GM19351 (cell line): ENCODE data around the gene RIT2.

Experiments used
- ATAC-seq: cut with Tn5 transposase; IDR thresholded peaks from one replicate; pipeline ENCODE4 v1.9.1; 2021; ENCODE audit warnings: mild to moderate bottlenecking, moderate library complexity; ENCODE audit not compliant: unreplicated experiment

RIT2 gene

GRCh38 chr18:43115076-43115921 lies at the start of gene RIT2:
Gene RIT2, minus strand, starts transcription at chr18:43115685.
- ATAC-seq, result no peak

DNA sequence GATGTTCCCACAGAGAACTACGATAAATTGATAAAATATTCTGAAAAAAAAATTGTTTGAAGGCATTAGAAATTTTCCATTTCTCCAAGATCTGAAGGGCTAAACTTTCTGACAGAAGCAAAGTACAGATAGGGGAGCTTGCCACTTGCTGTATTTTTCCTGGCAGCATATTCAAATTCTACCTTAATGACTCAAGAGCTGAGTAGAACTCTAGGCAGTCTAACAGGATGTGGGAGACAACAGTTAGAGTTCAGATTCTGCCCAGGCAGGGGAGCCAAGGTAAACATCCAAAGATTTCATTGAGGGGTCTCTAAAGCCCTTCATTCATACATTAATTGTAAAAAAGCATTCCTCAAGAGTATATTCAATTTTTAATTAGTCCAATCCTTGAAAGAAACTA lies 46.0 kb upstream of the RIT2 start:
- ATAC-seq, result no peak

GRCh38 chr18:43160509-43160908 lies 45.0 kb upstream of the RIT2 start:
- no peak for ATAC-seq

- no peak for ATAC-seq
Measured at GRCh38 chr18:43159926-43160325, 44.4 kb upstream of the RIT2 start.

DNA sequence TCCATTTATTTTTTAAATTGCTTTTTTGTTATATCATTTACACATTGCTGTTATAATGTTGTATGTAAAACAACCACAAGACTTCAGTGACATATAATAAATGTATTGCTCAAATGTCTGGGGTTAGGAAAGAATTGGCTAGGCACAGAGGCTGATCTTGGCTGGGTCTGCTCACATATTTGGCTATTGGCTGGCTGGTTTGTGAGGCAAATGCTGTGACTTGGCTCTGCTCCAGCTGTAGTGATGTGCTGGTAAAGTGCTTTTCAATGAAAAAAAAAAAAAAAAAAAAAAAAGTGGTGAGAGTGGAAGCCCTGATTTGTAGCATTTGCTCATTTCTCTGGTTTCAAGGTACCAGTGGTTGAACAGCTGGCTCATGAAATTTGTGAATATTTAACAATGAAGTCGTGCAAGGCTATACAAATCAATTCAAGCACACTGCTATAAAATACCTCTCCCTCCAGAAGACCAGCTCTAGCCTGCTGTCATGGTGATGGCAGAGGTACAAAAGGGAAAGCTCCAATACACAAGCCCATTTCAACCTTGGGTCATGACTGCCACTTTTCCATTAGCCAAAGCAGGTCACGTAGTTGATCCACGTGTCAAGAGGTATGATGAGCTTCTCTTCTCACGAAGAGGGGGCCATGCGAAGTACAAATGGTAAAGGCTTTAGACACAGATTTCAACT lies 43.7 kb upstream of the RIT2 start:
- ATAC-seq, result no peak

- ATAC-seq, result no peak
Measured at GRCh38 chr18:43158381-43158780, 42.9 kb upstream of the RIT2 start.

- no peak for ATAC-seq
Measured at GRCh38 chr18:43155842-43156241, 40.4 kb upstream of the RIT2 start.

DNA sequence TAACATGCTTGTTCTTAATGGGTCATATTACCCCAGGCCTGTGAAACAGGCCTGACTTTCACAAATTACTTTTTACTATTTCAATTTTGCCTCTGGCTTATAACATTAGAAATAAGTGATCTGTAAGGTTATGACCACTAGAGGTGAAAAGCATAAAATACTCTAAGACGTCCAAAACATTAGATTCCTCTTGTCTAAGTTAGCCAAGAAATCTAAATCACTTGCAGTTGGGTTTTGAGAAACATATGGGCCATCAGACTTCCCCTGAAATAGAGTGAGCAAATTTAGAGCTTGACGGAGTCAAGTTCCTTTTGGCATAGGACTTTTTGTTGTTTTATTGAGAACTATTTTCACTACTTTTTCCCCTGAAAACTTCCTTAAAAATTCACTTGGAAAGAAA lies 32.7 kb upstream of the RIT2 start:
- ATAC-seq, result no peak

DNA sequence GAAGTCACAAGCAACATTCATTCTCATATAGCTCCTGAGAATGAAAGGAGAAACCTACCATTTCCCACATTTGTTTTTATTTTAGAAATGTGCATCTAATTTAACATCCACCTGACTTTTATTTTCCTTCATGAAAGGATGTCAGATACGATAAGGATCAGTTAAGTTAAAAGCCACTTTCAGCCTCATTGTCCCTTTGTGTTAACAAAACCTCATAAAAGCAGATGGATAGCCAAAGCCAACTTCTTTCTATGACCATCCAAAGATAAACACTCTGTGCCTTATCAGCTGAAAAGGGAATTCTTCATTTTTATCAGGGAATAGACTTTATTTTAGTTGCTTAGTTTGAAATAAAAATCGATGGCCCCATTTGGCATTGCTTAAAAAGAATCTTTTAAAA lies 25.7 kb upstream of the RIT2 start:
- ATAC-seq, result no peak

DNA sequence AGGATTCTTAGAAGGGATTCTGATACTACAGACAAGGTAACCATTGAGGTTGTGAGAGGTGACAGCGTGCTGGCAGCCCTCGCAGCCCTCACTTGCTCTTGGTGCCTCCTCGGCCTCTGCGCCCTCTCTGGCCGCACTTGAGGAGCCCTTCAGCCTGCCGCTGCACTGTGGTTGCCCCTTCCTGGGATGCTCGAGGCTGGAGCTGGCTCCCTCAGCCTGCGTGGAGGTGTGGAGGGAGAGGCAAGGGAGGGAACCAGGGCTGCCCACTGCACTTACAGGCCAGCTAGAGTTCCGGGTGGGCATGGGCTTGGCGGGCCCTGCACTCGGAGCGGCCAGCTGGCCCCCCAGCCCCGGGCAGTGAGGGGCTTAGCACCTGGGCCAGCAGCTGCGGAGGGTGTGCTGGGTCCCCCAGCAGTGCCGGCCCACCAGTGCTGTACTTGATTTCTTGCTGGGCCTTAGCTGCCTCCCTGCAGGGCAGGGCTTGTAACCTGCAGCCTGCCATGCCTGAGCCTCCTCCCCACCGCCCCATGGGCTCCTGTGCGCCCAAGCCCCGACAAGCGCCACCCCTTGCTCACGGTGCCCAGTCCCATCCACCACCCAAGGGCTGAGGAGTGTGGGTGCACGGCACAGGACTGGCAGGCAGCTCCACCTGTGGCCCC lies 23.9 kb upstream of the RIT2 start:
- no peak for ATAC-seq

GRCh38 chr18:43134876-43135275 lies 19.4 kb upstream of the RIT2 start:
- no peak for ATAC-seq

DNA sequence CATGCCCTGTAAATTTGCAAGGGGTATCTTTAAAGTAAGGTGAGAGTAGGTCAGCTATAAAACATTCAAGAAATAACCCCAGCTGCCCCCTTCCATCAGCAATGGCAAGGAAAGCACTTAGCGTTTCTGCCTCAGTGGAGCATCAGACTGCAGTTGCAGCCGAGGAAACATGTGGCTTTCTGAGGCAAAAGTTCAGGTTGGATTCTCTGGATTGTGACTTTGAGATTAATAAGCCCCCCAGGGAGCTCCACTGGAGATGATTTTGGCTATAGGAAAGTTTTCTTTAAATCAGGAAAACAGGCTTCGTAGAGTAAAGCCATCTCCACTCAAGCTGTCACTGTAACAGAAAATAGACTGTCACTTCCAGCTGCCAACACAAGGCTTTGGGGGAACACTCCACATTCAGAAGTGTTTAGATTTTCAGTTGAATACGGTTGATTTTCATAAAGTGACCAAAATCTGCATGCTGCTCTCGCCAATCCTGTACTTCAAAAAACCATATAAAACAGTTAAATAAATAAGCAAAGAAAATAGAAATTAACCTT lies 15.3 kb upstream of the RIT2 start:
- no peak for ATAC-seq

GRCh38 chr18:43129946-43130524 lies 14.6 kb upstream of the RIT2 start:
- ATAC-seq, result no peak

DNA sequence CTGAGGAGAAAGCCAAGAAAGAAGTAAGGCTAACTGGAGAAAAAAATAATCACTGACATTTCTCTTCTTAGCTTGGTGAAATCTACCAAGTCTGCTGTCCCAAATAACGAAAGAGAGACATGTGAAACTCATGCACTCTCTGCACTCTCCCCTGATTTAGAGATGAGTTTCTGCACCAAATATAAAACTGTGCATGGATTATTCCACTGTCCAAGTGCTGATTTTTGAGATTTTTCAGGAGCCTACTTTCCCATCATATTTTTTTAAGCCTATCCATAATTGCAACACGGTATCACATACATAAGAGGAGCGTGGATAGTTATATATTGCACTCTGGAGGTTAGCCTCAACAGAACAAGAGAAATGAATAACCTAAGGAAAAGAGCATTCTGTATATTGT lies 10.0 kb upstream of the RIT2 start:
- ATAC-seq, result no peak

DNA sequence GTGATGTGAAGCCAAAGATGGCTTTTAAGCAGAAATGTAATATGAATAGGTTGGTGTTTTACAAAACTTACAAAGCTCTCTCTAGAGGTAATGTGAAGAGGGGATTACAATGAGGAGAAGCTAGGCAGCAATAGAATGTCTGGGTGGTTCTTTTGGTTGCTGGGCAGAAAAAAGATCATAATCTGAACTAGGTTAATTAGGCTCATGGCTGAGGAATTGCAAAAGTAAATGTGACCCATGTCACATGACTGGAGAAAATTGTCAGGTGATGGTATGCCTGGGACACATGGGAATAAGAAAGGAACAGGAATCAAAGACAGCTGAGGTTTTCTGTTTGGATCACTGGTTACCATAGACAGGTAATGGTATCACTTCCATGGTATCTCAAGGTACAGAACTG lies 7.5 kb upstream of the RIT2 start:
- no peak for ATAC-seq

DNA sequence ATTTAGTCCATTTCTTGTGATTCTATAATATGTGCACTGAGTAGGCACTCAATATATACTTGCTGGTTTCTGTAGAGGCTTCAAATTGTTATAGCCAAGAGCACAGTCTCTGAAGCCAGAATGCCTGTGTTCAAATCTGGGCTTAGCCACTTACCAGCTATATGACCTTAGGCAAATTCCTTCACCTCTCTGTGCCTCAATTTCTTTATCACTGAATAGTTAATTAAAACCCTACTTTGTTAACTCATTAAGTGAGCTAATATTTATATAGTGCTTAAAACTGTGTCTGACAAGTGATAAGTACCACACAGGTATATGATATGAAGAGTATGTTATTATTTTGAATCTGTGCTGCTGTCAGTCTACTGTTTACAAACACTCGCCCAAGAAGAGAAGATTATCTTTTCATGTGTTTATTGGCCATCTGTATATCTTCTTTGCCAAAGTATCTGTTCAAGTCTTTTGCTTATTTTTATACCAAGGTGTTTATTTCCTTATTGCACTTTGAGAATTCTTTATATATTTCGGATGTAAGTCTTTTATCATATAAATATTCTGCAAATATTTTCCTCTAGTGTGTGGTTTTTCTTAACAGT lies 1.3 kb upstream of the RIT2 start:
- ATAC-seq, result no peak

DNA sequence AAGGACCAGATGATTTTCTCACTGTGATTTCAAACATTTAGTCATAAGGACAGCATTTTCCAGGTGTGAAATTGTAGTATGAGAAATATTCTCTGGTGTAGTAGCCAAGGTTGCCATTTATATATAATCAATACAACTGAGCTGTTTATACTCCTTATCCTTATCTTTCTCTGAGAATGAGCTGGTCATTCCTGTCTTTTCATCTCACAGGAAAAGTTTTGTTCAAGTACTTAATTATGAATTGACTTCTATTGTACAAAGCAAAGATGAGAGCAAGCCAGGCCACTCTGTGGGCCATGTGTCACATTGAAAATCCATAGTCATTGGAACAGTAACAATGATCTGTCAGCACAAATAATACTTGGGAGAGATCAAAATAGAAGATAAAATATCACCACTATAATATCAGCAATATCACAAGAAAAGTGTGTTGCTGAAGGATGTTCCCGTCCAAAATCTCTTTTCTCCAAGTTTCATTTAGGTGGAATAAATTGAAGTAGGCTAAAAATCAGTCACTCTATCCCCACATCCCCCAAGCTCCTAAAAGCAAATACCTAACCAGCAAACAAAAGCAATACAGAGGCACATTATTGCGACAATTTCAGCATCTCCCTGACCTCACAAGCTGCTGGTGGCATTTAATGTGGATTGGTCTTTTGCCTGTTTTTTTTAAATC lies 2.1 kb downstream of the RIT2 start:
- no peak for ATAC-seq

- ATAC-seq, result no peak
Measured at GRCh38 chr18:43108882-43109281, 6.6 kb downstream of the RIT2 start.

GRCh38 chr18:43108469-43108868 lies 7.0 kb downstream of the RIT2 start:
- no peak for ATAC-seq

DNA sequence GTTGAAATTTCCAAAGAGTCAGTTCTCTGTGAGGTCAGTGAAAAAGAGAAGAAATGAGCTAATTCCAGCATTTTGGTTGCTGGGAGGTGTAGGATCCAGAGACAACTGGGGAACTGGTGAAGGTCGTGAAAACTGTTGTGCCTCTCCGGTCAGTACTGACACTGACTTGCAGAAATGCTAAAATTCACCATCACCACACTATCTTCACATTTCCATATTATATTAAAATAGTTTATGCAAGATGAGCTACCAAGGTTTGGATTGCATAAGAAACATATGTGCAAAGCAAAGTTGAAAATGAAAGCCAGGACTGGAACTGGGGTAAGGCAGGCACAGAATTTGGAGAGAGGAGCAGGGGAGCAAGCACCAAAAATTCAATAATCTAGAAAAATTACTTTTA lies 21.8 kb downstream of the RIT2 start:
- ATAC-seq, result no peak
